ENCODE data around the gene USP48. TPM values are rescaled to one million over a fixed set of nuclear protein-coding genes. Genes with fewer than 3 reads are reported as not detected.

USP48 gene
- total and polyA plus RNA-seq, 2 of the 13 experiments (the other 11 are each of a cell fraction or from before 2014, with no cell fraction given): 30.4 to 30.7 TPM

DNA sequence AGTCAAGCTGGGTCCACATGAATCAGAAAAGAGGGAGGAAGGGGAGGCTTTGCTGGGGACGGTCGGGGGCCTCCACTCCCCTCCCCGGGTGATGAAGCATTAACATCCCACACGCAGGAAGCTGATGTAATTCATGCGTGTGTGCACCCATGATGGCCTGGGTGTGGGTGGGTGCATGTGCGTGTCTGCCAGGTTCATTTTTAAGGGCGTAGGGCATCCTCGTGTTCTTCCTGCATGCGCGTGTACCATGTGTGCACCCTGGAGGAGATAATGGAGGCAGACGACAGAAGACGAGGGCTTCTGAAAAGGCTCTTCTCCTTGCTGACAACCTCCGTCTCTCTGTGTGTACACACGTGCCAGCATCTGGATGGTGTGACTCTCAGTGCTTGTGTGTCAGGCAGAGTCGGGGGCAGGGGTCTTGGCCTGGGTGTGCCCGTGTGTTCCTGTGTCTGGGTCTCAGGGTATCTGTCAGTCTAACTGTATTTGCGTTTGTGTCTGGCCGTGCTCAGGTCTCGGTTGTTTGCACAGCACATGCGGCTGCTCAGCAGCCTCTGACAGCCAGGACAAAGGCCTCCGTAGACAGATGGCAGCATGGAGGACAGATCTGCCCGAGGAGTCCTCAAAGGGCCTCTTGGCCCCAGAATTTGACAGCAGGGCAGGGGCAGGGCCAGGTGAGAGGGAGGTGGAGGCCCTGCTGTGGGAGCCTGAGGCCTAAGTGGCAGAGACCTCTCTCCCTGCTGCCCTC is 116.2 kb downstream of the USP48 start (continued):
- TF ChIP-seq HNRNPH1 (optimal IDR thresholded peaks at IDR 0.05; ENCODE audit: low read depth, low read length) (no peak), ZFY (CRISPR knock-in tag; IDR thresholded peaks at IDR 0.05) (peak; percentile 61), REXO4 (CRISPR knock-in tag; IDR thresholded peaks at IDR 0.05; ENCODE audit: borderline replicate concordance) (0 out of 2 replicates have a peak, but pooled peaks have one; percentile 19), ZNF644 (CRISPR knock-in tag; IDR thresholded peaks at IDR 0.05; ENCODE audit: low read depth) (no peak), FOXK1 (CRISPR knock-in tag; IDR thresholded peaks at IDR 0.05; ENCODE audit: borderline replicate concordance, low read depth) (no peak), REL (CRISPR knock-in tag; conservative IDR thresholded peaks at IDR 0.05) (no peak), ZNF776 (CRISPR knock-in tag; IDR thresholded peaks at IDR 0.05) (no peak), BCL6 (CRISPR knock-in tag; IDR thresholded peaks at IDR 0.05) (peak; percentile 14; the same call in 1 of the 2 replicates), NAIF1 (CRISPR knock-in tag; IDR thresholded peaks at IDR 0.05; ENCODE audit: borderline replicate concordance) (no peak), SMAD9 (CRISPR knock-in tag; IDR thresholded peaks at IDR 0.05) (no peak), ZNF879 (CRISPR knock-in tag; IDR thresholded peaks at IDR 0.05) (no peak), CEBPB (IDR thresholded peaks at IDR 0.05; ENCODE audit: borderline replicate concordance, low read depth, low read length) (no peak), ZNF850 (CRISPR knock-in tag; conservative IDR thresholded peaks at IDR 0.05) (no peak), POLR2A (IDR thresholded peaks at IDR 0.05; ENCODE audit: insufficient read depth in 1 of 2, low read depth in 2 of 2, low read length in 2 of 2) (no peak), ZNF556 (CRISPR knock-in tag; IDR thresholded peaks at IDR 0.05; ENCODE audit: borderline replicate concordance) (no peak), ZNF75D (CRISPR knock-in tag; IDR thresholded peaks at IDR 0.05; ENCODE audit: borderline replicate concordance) (no peak), ZNF460 (CRISPR knock-in tag; IDR thresholded peaks at IDR 0.05; ENCODE audit: borderline replicate concordance) (no peak), MXI1 (IDR thresholded peaks at IDR 0.05; ENCODE audit: borderline replicate concordance, low read depth, low read length) (peak; percentile 69; the same call in 1 of the 3 replicates), ZNF333 (CRISPR knock-in tag; IDR thresholded peaks at IDR 0.05; ENCODE audit: borderline replicate concordance) (no peak), PLRG1 (conservative IDR thresholded peaks at IDR 0.05) (no peak)
- TF ChIP-seq, protein P1, sequence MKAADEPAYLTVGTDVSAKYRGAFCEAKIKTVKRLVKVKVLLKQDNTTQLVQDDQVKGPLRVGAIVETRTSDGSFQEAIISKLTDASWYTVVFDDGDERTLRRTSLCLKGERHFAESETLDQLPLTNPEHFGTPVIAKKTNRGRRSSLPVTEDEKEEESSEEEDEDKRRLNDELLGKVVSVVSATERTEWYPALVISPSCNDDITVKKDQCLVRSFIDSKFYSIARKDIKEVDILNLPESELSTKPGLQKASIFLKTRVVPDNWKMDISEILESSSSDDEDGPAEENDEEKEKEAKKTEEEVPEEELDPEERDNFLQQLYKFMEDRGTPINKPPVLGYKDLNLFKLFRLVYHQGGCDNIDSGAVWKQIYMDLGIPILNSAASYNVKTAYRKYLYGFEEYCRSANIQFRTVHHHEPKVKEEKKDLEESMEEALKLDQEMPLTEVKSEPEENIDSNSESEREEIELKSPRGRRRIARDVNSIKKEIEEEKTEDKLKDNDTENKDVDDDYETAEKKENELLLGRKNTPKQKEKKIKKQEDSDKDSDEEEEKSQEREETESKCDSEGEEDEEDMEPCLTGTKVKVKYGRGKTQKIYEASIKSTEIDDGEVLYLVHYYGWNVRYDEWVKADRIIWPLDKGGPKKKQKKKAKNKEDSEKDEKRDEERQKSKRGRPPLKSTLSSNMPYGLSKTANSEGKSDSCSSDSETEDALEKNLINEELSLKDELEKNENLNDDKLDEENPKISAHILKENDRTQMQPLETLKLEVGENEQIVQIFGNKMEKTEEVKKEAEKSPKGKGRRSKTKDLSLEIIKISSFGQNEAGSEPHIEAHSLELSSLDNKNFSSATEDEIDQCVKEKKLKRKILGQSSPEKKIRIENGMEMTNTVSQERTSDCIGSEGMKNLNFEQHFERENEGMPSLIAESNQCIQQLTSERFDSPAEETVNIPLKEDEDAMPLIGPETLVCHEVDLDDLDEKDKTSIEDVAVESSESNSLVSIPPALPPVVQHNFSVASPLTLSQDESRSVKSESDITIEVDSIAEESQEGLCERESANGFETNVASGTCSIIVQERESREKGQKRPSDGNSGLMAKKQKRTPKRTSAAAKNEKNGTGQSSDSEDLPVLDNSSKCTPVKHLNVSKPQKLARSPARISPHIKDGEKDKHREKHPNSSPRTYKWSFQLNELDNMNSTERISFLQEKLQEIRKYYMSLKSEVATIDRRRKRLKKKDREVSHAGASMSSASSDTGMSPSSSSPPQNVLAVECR (CRISPR knock-in tag; IDR thresholded peaks at IDR 0.05; ENCODE audit: borderline replicate concordance): peak; percentile 75
- TF ChIP-seq, protein P2, sequence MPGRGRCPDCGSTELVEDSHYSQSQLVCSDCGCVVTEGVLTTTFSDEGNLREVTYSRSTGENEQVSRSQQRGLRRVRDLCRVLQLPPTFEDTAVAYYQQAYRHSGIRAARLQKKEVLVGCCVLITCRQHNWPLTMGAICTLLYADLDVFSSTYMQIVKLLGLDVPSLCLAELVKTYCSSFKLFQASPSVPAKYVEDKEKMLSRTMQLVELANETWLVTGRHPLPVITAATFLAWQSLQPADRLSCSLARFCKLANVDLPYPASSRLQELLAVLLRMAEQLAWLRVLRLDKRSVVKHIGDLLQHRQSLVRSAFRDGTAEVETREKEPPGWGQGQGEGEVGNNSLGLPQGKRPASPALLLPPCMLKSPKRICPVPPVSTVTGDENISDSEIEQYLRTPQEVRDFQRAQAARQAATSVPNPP (CRISPR knock-in tag; IDR thresholded peaks at IDR 0.05): no peak
- TF ChIP-seq, protein P3, sequence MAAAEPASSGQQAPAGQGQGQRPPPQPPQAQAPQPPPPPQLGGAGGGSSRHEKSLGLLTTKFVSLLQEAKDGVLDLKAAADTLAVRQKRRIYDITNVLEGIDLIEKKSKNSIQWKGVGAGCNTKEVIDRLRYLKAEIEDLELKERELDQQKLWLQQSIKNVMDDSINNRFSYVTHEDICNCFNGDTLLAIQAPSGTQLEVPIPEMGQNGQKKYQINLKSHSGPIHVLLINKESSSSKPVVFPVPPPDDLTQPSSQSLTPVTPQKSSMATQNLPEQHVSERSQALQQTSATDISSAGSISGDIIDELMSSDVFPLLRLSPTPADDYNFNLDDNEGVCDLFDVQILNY (CRISPR knock-in tag; conservative IDR thresholded peaks at IDR 0.05): no peak
- TF ChIP-seq, protein P4, sequence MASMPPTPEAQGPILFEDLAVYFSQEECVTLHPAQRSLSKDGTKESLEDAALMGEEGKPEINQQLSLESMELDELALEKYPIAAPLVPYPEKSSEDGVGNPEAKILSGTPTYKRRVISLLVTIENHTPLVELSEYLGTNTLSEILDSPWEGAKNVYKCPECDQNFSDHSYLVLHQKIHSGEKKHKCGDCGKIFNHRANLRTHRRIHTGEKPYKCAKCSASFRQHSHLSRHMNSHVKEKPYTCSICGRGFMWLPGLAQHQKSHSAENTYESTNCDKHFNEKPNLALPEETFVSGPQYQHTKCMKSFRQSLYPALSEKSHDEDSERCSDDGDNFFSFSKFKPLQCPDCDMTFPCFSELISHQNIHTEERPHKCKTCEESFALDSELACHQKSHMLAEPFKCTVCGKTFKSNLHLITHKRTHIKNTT (CRISPR knock-in tag; IDR thresholded peaks at IDR 0.05): no peak
